ENCODE results near the gene CEP85. TPM values are rescaled to one million over a fixed set of nuclear protein-coding genes. Genes with fewer than 3 reads are reported as not detected.

The CEP85 gene
- polyA plus RNA-seq, 3 donors = 8.2 to 32.5 (median 10.9) TPM

- H3K79me2 ChIP-seq (ENCODE audit: insufficient read depth, low read length) = peaks cover 64% of the 10 kb centered on the region
- DNase-seq = no peak
- H2AFZ ChIP-seq (ENCODE audit: insufficient read depth, low read depth, low read length, poor library complexity, severe bottlenecking) = no peak overlapping the region
- peak overlapping the region; percentile 99 to 100 for H3K27ac ChIP-seq (ENCODE audit: low read depth in 1 of 2, low read length in 2 of 2)
- Mint-ChIP-seq H3K36me3 (peaks cover 41 to 61% of the 10 kb centered on the region in 2 donors), H3K27ac (peak overlapping the region; percentile 25 to 100 (median 100)), H3K4me1 (peaks cover 97% of the 10 kb centered on the region), H3K4me3 (no peak overlapping the region), H3K27me3 (ENCODE audit: low read depth in 3 of 3) (peaks cover 0 to 8% (median 4%) of the 10 kb centered on the region in 3 donors), H3K9me3 (no peaks in the 10 kb centered on the region)
- H3K9me3 ChIP-seq (replicated peaks in 1 of 2; ENCODE audit: control insufficient read depth in 1 of 2, insufficient read depth in 1 of 2, low read length in 2 of 2) = no peaks in the 10 kb centered on the region
- no peak overlapping the region for H3K4me3 ChIP-seq (replicated peaks in 1 of 3; ENCODE audit: low read depth in 2 of 3, low read length in 3 of 3)
- WGBS (ENCODE audit: insufficient coverage) = 100% methylated on average over 1 of the region's 2 CpGs
- H3K9ac ChIP-seq (ENCODE audit: insufficient read depth, low read length, poor library complexity, severe bottlenecking) = no peak overlapping the region
- TF ChIP-seq, protein P1, sequence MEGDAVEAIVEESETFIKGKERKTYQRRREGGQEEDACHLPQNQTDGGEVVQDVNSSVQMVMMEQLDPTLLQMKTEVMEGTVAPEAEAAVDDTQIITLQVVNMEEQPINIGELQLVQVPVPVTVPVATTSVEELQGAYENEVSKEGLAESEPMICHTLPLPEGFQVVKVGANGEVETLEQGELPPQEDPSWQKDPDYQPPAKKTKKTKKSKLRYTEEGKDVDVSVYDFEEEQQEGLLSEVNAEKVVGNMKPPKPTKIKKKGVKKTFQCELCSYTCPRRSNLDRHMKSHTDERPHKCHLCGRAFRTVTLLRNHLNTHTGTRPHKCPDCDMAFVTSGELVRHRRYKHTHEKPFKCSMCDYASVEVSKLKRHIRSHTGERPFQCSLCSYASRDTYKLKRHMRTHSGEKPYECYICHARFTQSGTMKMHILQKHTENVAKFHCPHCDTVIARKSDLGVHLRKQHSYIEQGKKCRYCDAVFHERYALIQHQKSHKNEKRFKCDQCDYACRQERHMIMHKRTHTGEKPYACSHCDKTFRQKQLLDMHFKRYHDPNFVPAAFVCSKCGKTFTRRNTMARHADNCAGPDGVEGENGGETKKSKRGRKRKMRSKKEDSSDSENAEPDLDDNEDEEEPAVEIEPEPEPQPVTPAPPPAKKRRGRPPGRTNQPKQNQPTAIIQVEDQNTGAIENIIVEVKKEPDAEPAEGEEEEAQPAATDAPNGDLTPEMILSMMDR (IDR thresholded peaks at IDR 0.05) = no peak
- H3K4me2 ChIP-seq (replicated peaks; ENCODE audit: extremely low read depth, low read length, poor library complexity, severe bottlenecking) = no peak overlapping the region
- peaks cover 100% of the 10 kb centered on the region in 2 donors for H3K4me1 ChIP-seq (ENCODE audit: control insufficient read depth in 1 of 2, insufficient read depth in 2 of 2, low read length in 2 of 2)
- peaks cover 35 to 37% of the 10 kb centered on the region in 2 donors for H3K36me3 ChIP-seq (replicated peaks in 1 of 2; ENCODE audit: control insufficient read depth in 1 of 2, insufficient read depth in 2 of 2, low read length in 2 of 2)
- H4K20me1 ChIP-seq (ENCODE audit: insufficient read depth, low read length) = peaks cover 31% of the 10 kb centered on the region
- intact Hi-C loops (cut with micrococcal nuclease) = no loop called here
- H3K27me3 ChIP-seq (ENCODE audit: control insufficient read depth in 2 of 2, insufficient read depth in 2 of 2, low read length in 2 of 2) = no peaks in the 10 kb centered on the region
These were observed 52.0 kb downstream of the CEP85 start for GRCh38 chr1:26286064-26286416.

DNA sequence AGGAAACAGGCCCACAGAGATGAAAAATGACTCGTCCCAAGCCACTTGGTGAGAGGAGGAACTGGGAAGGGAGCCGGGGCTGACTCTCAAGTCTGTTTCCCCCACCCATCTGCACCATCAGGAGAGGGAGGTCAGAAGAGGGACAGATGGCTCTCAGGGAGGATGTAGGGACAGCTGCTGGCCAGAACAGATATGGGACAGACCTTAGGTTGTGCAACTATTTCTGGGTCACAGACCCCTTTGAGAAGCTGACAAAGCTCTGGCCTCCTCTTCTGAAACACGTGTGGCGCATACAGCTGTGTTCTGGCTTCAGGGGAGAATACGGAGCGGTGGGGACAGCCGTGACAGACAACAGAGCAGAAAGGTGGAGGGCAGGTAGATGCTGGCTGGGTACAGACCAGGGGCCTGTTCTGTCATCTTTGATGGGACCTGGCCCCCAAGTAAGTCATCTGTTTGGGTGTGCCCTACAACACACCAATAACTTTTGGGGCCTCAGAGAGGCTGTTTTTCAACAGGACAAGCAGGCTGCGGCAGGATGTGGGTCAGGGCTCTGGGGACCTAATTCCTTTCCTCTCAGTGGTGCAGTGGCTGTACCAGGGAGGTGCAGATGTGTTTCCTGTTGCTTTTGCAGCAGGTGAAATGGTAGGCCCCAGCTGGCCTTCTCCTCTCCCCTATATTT, 53.2 kb downstream of the CEP85 start:
- Mint-ChIP-seq H3K27me3 (ENCODE audit: low read depth in 3 of 3) (peaks cover 0 to 5% (median 5%) of the 10 kb centered on the region in 3 donors), H3K9me3 (no peaks in the 10 kb centered on the region), H3K36me3 (peaks cover 39 to 61% of the 10 kb centered on the region in 2 donors), H3K4me3 (peak overlapping the region; percentile 51 to 79), H3K27ac (peak overlapping the region; percentile 96 to 100 (median 100)), H3K4me1 (peaks cover 99% of the 10 kb centered on the region)
- Histone ChIP-seq H4K20me1 (ENCODE audit: insufficient read depth, low read length) (peaks cover 19% of the 10 kb centered on the region), H3K79me2 (ENCODE audit: insufficient read depth, low read length) (peaks cover 64% of the 10 kb centered on the region), H3K4me1 (ENCODE audit: control insufficient read depth in 1 of 2, insufficient read depth in 2 of 2, low read length in 2 of 2) (peaks cover 100% of the 10 kb centered on the region in 2 donors), H3K36me3 (replicated peaks in 1 of 2; ENCODE audit: control insufficient read depth in 1 of 2, insufficient read depth in 2 of 2, low read length in 2 of 2) (peaks cover 26 to 33% of the 10 kb centered on the region in 2 donors), H3K27me3 (ENCODE audit: control insufficient read depth in 2 of 2, insufficient read depth in 2 of 2, low read length in 2 of 2) (no peaks in the 10 kb centered on the region), H3K9me3 (replicated peaks in 1 of 2; ENCODE audit: control insufficient read depth in 1 of 2, insufficient read depth in 1 of 2, low read length in 2 of 2) (no peaks in the 10 kb centered on the region), H3K9ac (ENCODE audit: insufficient read depth, low read length, poor library complexity, severe bottlenecking) (peak overlapping the region; percentile 44), H3K4me2 (replicated peaks; ENCODE audit: extremely low read depth, low read length, poor library complexity, severe bottlenecking) (peak overlapping the region; percentile 12), H3K4me3 (replicated peaks in 1 of 3; ENCODE audit: low read depth in 2 of 3, low read length in 3 of 3) (peak overlapping the region in 1 of 3 experiments; percentile 17), H3K27ac (ENCODE audit: low read depth in 1 of 2, low read length in 2 of 2) (peak overlapping the region; percentile 99 to 100), H2AFZ (ENCODE audit: insufficient read depth, low read depth, low read length, poor library complexity, severe bottlenecking) (no peak overlapping the region)
- TF ChIP-seq, protein P1 (IDR thresholded peaks at IDR 0.05) = no peak
- 5% methylated on average over 5 of the region's 8 CpGs for WGBS (ENCODE audit: insufficient coverage)
- intact Hi-C loops (cut with micrococcal nuclease) = no loop called here
- peak; percentile 72 to 80 (median 75) for DNase-seq

Data from CD14-positive monocyte (primary cell).